Measurements from ENCODE around the gene DVL3. TPM values are rescaled to one million over a fixed set of nuclear protein-coding genes. Genes with fewer than 3 reads are reported as not detected.
A peak's percentile ranks its signal among the peaks of the same experiment; 100 is the strongest.
"Not testable (repeated sequence)": the region's sequence is repeated elsewhere in the genome, so short reads cannot be mapped to it uniquely, and the experiment has no call there.

DVL3 gene
- total RNA-seq, 2 experiments from 2014 or later: 31.2 to 32.6 TPM

DNA sequence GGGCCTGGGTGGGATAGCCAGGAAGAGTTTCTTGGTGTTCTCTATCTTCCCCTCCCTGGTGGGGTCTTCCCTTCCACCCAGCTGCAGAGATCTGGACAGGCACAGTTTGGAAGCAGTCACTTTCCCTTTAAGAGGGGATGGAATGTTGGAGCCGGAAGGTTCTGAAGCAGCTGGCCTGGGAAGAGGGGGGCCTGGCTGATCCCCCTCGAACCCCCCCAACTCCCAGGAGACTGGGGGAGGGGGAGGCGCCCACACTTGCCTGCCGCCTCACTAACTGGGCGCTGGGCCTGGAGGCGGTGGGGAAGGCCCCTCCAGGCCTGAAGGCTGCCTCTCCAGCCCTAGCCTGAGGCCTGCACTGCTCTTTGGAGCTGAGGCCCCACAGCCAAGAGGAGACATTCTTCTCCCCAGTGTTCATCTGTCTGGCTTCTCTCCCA lies 1.4 kb downstream of the DVL3 start:
- Mint-ChIP-seq H3K4me1 (ENCODE audit: low read depth) (peaks cover 26% of the 10 kb centered on the region), H3K27ac (peak overlapping the region; percentile 81), H3K27me3 (ENCODE audit: low read depth) (no peaks in the 10 kb centered on the region), H3K4me3 (peak overlapping the region; percentile 95), H3K9me3 (ENCODE audit: insufficient read depth) (no peaks in the 10 kb centered on the region), H3K36me3 (ENCODE audit: low read depth) (peaks cover 5% of the 10 kb centered on the region)
- ChIA-PET CTCF (interaction anchor here (1.1 to 1.7 kb wide), 5 partner anchors 11 to 140 kb away, joined by 3 to 4 read pairs (median 4); partner anchors contain the start of gene EEF1AKMT4), POLR2A (interaction anchor here (0.7 to 1.5 kb wide), 5 partner anchors 12 to 24 kb away, joined by 3 to 5 read pairs (median 3); partner anchors contain the start of gene EIF2B5)
- ATAC-seq: no peak
- DNase-seq: no peak

DNA sequence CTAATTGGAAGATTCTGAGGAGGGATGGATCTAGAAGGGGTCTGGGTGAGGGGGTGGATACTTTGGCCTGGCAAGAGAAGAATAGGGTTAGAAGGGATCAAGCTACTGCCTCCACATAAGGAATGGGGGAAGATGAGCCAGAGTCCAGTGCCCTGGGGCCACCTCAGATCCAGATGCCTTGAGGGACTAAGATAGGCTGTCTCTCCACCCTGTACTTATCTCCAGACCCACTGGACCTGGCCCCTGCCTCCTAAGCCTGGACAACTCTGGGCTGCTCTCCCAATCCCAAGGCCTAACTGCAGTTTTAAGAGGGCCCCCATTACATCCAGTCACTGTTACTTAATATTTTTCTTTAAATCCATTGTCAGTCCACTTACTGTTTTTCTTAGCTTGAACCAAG lies 2.0 kb downstream of the DVL3 start:
- CTCF ChIA-PET: interaction anchor here (1.3 kb wide), 1 partner anchor 141 kb away, joined by 4 read pairs; no protein-coding TSS in a partner anchor
- H3K4me3 Mint-ChIP-seq: peak overlapping the region; percentile 95
- ATAC-seq (no peak), DNase-seq (no peak)
- H3K4me1 Mint-ChIP-seq (ENCODE audit: low read depth): peaks cover 26% of the 10 kb centered on the region
- no peaks in the 10 kb centered on the region for H3K9me3 Mint-ChIP-seq (ENCODE audit: insufficient read depth)
- H3K27ac Mint-ChIP-seq: peak overlapping the region; percentile 10
- H3K36me3 Mint-ChIP-seq (ENCODE audit: low read depth): peaks cover 5% of the 10 kb centered on the region
- H3K27me3 Mint-ChIP-seq (ENCODE audit: low read depth): no peaks in the 10 kb centered on the region
- POLR2A ChIA-PET: interaction anchor here (1.2 kb wide), 1 partner anchor 13 kb away, joined by 3 read pairs; no protein-coding TSS in a partner anchor

GRCh38 chr3:184158404-184158803 lies 3.2 kb downstream of the DVL3 start:
- ChIA-PET CTCF (no interaction called here), POLR2A (no interaction called here)
- H3K36me3 Mint-ChIP-seq (ENCODE audit: low read depth): peaks cover 5% of the 10 kb centered on the region
- H3K9me3 Mint-ChIP-seq (ENCODE audit: insufficient read depth): no peaks in the 10 kb centered on the region
- DNase-seq (no peak), ATAC-seq (no peak)
- H3K27me3 Mint-ChIP-seq (ENCODE audit: low read depth): no peaks in the 10 kb centered on the region
- no peak overlapping the region for H3K27ac Mint-ChIP-seq
- H3K4me1 Mint-ChIP-seq (ENCODE audit: low read depth): peaks cover 26% of the 10 kb centered on the region
- no peak overlapping the region for H3K4me3 Mint-ChIP-seq

DNA sequence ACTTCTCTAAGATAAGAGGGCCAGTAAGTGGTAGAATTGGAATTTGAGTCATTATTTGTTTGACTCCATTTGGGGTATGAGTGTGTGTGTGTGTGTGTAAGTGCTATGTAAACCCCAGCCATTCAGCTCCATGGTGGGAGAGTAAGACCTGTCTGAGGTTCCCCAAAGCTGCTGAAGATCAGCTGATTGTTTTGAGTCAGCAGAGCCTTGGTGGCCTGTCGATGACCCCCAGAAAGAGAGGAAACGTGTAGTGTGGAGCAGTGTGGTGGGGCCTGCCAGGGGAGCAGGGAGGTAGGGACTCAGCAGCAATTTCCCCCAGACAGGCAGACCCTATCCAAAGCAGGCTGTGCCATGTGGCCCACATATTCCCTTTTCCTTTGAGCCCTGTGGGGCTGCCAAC lies 5.3 kb downstream of the DVL3 start:
- ATAC-seq: no peak
- POLR2A ChIA-PET: interaction anchor here (1.1 kb wide), 1 partner anchor 26 kb away, joined by 3 read pairs; the partner anchor contains the start of gene EIF2B5
- H3K36me3 Mint-ChIP-seq (ENCODE audit: low read depth): peaks cover 10% of the 10 kb centered on the region
- peaks cover 32% of the 10 kb centered on the region for H3K4me1 Mint-ChIP-seq (ENCODE audit: low read depth)
- no peak overlapping the region for H3K4me3 Mint-ChIP-seq
- DNase-seq: no peak
- CTCF ChIA-PET: interaction anchor here (0.6 kb wide), 1 partner anchor 590 kb away, joined by 3 read pairs; no protein-coding TSS in a partner anchor
- H3K27me3 Mint-ChIP-seq (ENCODE audit: low read depth): no peaks in the 10 kb centered on the region
- H3K27ac Mint-ChIP-seq: no peak overlapping the region
- H3K9me3 Mint-ChIP-seq (ENCODE audit: insufficient read depth): no peaks in the 10 kb centered on the region

- ATAC-seq; H3K4me3 Mint-ChIP-seq; H3K27me3 Mint-ChIP-seq (ENCODE audit: low read depth); DNase-seq; H3K27ac Mint-ChIP-seq; H3K36me3 Mint-ChIP-seq (ENCODE audit: low read depth); H3K9me3 Mint-ChIP-seq (ENCODE audit: insufficient read depth); CTCF ChIA-PET; POLR2A ChIA-PET: not testable (repeated sequence)
- H3K4me1 Mint-ChIP-seq (ENCODE audit: low read depth): peaks cover 17% of the 10 kb centered on the region
These were observed 7.4 kb downstream of the DVL3 start for GRCh38 chr3:184162571-184163070.

GRCh38 chr3:184164648-184165330 lies 9.6 kb downstream of the DVL3 start:
- Mint-ChIP-seq H3K4me3 (no peak overlapping the region), H3K36me3 (ENCODE audit: low read depth) (peaks cover 7% of the 10 kb centered on the region), H3K27ac (no peak overlapping the region), H3K27me3 (ENCODE audit: low read depth) (no peaks in the 10 kb centered on the region), H3K4me1 (ENCODE audit: low read depth) (peaks cover 12% of the 10 kb centered on the region), H3K9me3 (ENCODE audit: insufficient read depth) (no peaks in the 10 kb centered on the region)
- CTCF ChIA-PET: interaction anchor here (0.9 kb wide), 1 partner anchor 63 kb away, joined by 3 read pairs; no protein-coding TSS in a partner anchor
- POLR2A ChIA-PET: interaction anchor here (0.5 kb wide), 1 partner anchor 26 kb away, joined by 5 read pairs; no protein-coding TSS in a partner anchor
- ATAC-seq: no peak
- DNase-seq: no peak

GRCh38 chr3:184165543-184165942 lies 10.4 kb downstream of the DVL3 start:
- Mint-ChIP-seq H3K36me3 (ENCODE audit: low read depth) (peaks cover 7% of the 10 kb centered on the region), H3K4me3 (no peak overlapping the region), H3K4me1 (ENCODE audit: low read depth) (peaks cover 8% of the 10 kb centered on the region), H3K9me3 (ENCODE audit: insufficient read depth) (no peaks in the 10 kb centered on the region), H3K27me3 (ENCODE audit: low read depth) (no peaks in the 10 kb centered on the region), H3K27ac (no peak overlapping the region)
- ATAC-seq: no peak
- DNase-seq: no peak
- ChIA-PET CTCF (interaction anchor here (0.9 kb wide), 1 partner anchor 62 kb away, joined by 3 read pairs; no protein-coding TSS in a partner anchor), POLR2A (no interaction called here)

DNA sequence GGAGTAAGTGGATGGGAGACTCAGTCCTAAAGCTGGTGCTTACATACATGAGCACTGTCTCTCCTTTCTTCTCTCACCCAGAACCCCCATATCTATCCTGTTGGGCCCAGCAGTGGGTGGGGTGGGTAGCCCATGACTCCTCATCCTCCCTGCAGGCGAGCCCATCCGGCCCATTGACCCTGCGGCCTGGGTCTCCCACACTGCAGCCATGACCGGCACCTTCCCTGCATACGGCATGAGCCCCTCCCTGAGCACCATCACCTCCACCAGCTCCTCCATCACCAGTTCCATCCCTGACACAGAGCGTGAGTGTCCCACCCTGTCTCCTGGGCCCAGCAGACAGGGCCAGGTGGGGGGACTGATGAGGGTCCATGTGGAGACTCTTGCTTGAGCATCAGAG lies 11.5 kb downstream of the DVL3 start:
- H3K27ac Mint-ChIP-seq: no peak overlapping the region
- ATAC-seq (no peak), DNase-seq (no peak)
- H3K4me1 Mint-ChIP-seq (ENCODE audit: low read depth): peaks cover 8% of the 10 kb centered on the region
- H3K27me3 Mint-ChIP-seq (ENCODE audit: low read depth): no peaks in the 10 kb centered on the region
- no peak overlapping the region for H3K4me3 Mint-ChIP-seq
- H3K9me3 Mint-ChIP-seq (ENCODE audit: insufficient read depth): no peaks in the 10 kb centered on the region
- POLR2A ChIA-PET: no interaction called here
- H3K36me3 Mint-ChIP-seq (ENCODE audit: low read depth): peaks cover 17% of the 10 kb centered on the region
- CTCF ChIA-PET: no interaction called here

GRCh38 chr3:184167786-184168185 lies 12.6 kb downstream of the DVL3 start:
- POLR2A ChIA-PET: no interaction called here
- Mint-ChIP-seq H3K36me3 (ENCODE audit: low read depth) (peaks cover 20% of the 10 kb centered on the region), H3K27ac (no peak overlapping the region), H3K4me3 (no peak overlapping the region), H3K27me3 (ENCODE audit: low read depth) (no peaks in the 10 kb centered on the region), H3K4me1 (ENCODE audit: low read depth) (peaks cover 8% of the 10 kb centered on the region), H3K9me3 (ENCODE audit: insufficient read depth) (no peaks in the 10 kb centered on the region)
- DNase-seq (no peak), ATAC-seq (no peak)
- CTCF ChIA-PET: no interaction called here

GRCh38 chr3:184168363-184169120 lies 13.4 kb downstream of the DVL3 start:
- no peak for ATAC-seq
- DNase-seq: no peak
- peaks cover 8% of the 10 kb centered on the region for H3K4me1 Mint-ChIP-seq (ENCODE audit: low read depth)
- POLR2A ChIA-PET: interaction anchor here (0.7 kb wide), 1 partner anchor 12 kb away, joined by 5 read pairs; no protein-coding TSS in a partner anchor
- H3K27me3 Mint-ChIP-seq (ENCODE audit: low read depth): no peaks in the 10 kb centered on the region
- no peak overlapping the region for H3K4me3 Mint-ChIP-seq
- H3K36me3 Mint-ChIP-seq (ENCODE audit: low read depth): peaks cover 22% of the 10 kb centered on the region
- H3K27ac Mint-ChIP-seq: no peak overlapping the region
- no peaks in the 10 kb centered on the region for H3K9me3 Mint-ChIP-seq (ENCODE audit: insufficient read depth)
- CTCF ChIA-PET: no interaction called here

DNA sequence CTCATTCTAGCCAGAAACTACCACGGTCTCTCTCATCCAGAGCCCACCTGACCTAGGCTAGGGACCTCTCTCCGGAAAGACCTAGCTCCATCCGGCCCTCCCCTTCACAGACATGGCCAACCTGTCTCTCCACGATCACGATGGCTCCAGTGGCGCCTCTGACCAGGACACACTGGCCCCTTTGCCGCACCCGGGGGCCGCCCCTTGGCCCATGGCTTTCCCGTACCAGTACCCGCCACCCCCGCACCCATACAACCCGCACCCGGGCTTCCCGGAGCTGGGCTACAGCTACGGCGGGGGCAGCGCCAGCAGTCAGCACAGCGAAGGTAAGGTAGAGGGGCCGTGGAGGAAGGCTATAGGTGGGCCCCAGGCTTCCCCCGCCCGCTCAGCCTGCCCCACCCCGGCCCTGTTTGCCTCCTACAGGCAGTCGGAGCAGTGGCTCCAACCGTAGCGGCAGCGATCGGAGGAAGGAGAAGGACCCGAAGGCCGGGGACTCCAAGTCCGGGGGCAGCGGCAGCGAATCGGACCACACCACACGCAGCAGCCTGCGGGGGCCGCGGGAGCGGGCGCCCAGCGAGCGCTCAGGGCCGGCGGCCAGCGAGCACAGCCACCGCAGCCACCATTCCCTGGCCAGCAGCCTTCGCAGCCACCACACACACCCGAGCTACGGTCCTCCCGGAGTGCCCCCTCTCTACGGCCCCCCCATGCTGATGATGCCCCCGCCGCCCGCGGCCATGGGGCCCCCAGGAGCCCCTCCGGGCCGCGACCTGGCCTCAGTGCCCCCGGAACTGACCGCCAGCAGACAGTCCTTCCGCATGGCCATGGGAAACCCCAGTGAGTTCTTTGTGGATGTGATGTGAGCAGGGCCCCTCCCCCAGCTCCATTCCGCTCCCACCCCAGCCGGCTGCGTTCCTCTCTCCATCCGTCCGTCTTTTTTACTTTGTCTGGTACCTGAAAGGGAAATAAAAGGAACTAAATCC lies 15.0 kb downstream of the DVL3 start:
- Mint-ChIP-seq H3K9me3 (ENCODE audit: insufficient read depth) (no peaks in the 10 kb centered on the region), H3K27me3 (ENCODE audit: low read depth) (no peaks in the 10 kb centered on the region), H3K4me1 (ENCODE audit: low read depth) (peaks cover 9% of the 10 kb centered on the region), H3K36me3 (ENCODE audit: low read depth) (peaks cover 17% of the 10 kb centered on the region), H3K4me3 (no peak overlapping the region), H3K27ac (no peak overlapping the region)
- ChIA-PET CTCF (no interaction called here), POLR2A (interaction anchor here (0.9 to 1.1 kb wide), 2 partner anchors 7 to 13 kb away, joined by 3 read pairs; no protein-coding TSS in a partner anchor)
- no peak for ATAC-seq
- DNase-seq: no peak
